Measurements from ENCODE around the gene ARPC4. TPM values are rescaled to one million over a fixed set of nuclear protein-coding genes. Genes with fewer than 3 reads are reported as not detected.

Gene ARPC4
- total and polyA plus RNA-seq, 2 donors (not counting 1 experiment from before 2014, with no cell fraction given): 174 to 307 TPM

GRCh38 chr3:9787714-9788113 is 5.2 kb upstream of the ARPC4 start:
- H4K20me1 ChIP-seq (ENCODE audit: control insufficient read depth, extremely low read depth, insufficient read depth, low read length): no peaks in the 10 kb centered on the region

GRCh38 chr3:9791127-9791526 is 1.8 kb upstream of the ARPC4 start:
- no peak for TF ChIP-seq EZH2 (IDR thresholded peaks at IDR 0.05; ENCODE audit: low read length, missing control alignments)
- no peak for TF ChIP-seq CTCF (conservative IDR thresholded peaks at IDR 0.05 in 1 of 2, IDR thresholded peaks at IDR 0.05 in 1 of 2; ENCODE audit: low read depth in 1 of 2, low read length in 2 of 2)
- no peaks in the 10 kb centered on the region for H3K27me3 ChIP-seq (ENCODE audit: control insufficient read depth, insufficient read depth, low read length)
- H3K9me3 ChIP-seq (ENCODE audit: control insufficient read depth, insufficient read depth, low read depth, low read length): no peaks in the 10 kb centered on the region
- no peaks in the 10 kb centered on the region for H4K20me1 ChIP-seq (ENCODE audit: control insufficient read depth, extremely low read depth, insufficient read depth, low read length)
- peaks cover 22% of the 10 kb centered on the region for H3K36me3 ChIP-seq (ENCODE audit: control insufficient read depth, insufficient read depth, low read length)
- DNase-seq (ENCODE audit: low read depth in 2 of 2): no peak
- no peak overlapping the region for H3K27ac ChIP-seq (ENCODE audit: insufficient read depth, low read length)
- H3K4me1 ChIP-seq (ENCODE audit: control insufficient read depth, extremely low read depth, insufficient read depth, low read length): peaks cover 3% of the 10 kb centered on the region
- H2AFZ ChIP-seq (ENCODE audit: low read length): no peak overlapping the region
- peak overlapping the region in 1 of 4 experiments; percentile 97 for H3K4me3 ChIP-seq (replicated peaks in 1 of 4; ENCODE audit: control extremely low read depth in 1 of 4, insufficient read depth in 1 of 4, low read depth in 3 of 4, low read length in 4 of 4)
- H3K9ac ChIP-seq (ENCODE audit: insufficient read depth, low read length): no peak overlapping the region
- peaks cover 37% of the 10 kb centered on the region for H3K79me2 ChIP-seq (ENCODE audit: control insufficient read depth, insufficient read depth, low read length)
- H3K4me2 ChIP-seq (ENCODE audit: extremely low read depth, insufficient read depth, low read length): peak overlapping the region; percentile 86

More at GRCh38 chr3:9787714-9788113, 5.2 kb upstream of the ARPC4 start:
- H3K27me3 ChIP-seq (ENCODE audit: control insufficient read depth, insufficient read depth, low read length): no peaks in the 10 kb centered on the region
- peaks cover 6% of the 10 kb centered on the region for H3K79me2 ChIP-seq (ENCODE audit: control insufficient read depth, insufficient read depth, low read length)
- H3K4me3 ChIP-seq (replicated peaks in 1 of 4; ENCODE audit: control extremely low read depth in 1 of 4, insufficient read depth in 1 of 4, low read depth in 3 of 4, low read length in 4 of 4): no peak overlapping the region
- no peaks in the 10 kb centered on the region for H3K9me3 ChIP-seq (ENCODE audit: control insufficient read depth, insufficient read depth, low read depth, low read length)
- H3K4me2 ChIP-seq (ENCODE audit: extremely low read depth, insufficient read depth, low read length): no peak overlapping the region
- DNase-seq (ENCODE audit: low read depth in 2 of 2): peak in 1 of 2 donors; percentile 55
- no peak overlapping the region for H3K9ac ChIP-seq (ENCODE audit: insufficient read depth, low read length)
- H3K4me1 ChIP-seq (ENCODE audit: control insufficient read depth, extremely low read depth, insufficient read depth, low read length): no peaks in the 10 kb centered on the region
- no peak overlapping the region for H2AFZ ChIP-seq (ENCODE audit: low read length)
- TF ChIP-seq CTCF (conservative IDR thresholded peaks at IDR 0.05 in 1 of 2, IDR thresholded peaks at IDR 0.05 in 1 of 2; ENCODE audit: low read depth in 1 of 2, low read length in 2 of 2) (no peak), EZH2 (IDR thresholded peaks at IDR 0.05; ENCODE audit: low read length, missing control alignments) (no peak)
- no peak overlapping the region for H3K27ac ChIP-seq (ENCODE audit: insufficient read depth, low read length)
- peaks cover 25% of the 10 kb centered on the region for H3K36me3 ChIP-seq (ENCODE audit: control insufficient read depth, insufficient read depth, low read length)

DNA sequence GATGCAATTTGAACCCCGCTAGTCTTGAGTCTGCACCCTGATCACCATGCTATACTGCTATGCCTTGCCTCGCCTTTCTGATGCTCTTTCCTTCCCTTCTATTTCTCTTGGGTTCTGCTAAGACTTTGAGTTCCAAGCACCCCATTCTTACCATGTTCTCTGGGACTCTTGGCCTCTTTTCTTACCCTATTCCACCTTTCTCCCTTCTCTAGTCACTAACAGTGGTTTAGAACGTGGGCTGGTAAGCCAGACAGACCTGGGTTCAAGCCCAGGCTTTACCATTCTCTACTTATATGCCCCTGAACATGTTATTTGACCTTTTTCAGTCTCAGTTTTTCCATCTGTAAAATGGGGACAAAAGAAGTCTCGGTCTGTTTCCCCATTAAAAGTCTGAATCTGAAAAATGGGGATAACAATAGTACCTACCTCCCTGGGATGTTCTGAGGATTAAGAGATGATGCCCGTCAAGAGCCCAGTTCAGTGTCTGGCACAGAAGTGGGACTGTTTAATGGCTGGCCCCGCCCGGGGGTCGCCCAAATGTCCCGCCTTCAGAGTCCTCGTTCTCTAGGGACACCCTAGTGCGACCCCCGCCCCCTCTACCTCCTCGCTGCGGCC is 985 bp upstream of the ARPC4 start:
- H3K4me1 ChIP-seq (ENCODE audit: control insufficient read depth, extremely low read depth, insufficient read depth, low read length): peaks cover 3% of the 10 kb centered on the region
- H3K4me2 ChIP-seq (ENCODE audit: extremely low read depth, insufficient read depth, low read length): peak overlapping the region; percentile 86
- peak overlapping the region; percentile 99 for H3K27ac ChIP-seq (ENCODE audit: insufficient read depth, low read length)
- H3K79me2 ChIP-seq (ENCODE audit: control insufficient read depth, insufficient read depth, low read length): peaks cover 42% of the 10 kb centered on the region
- TF ChIP-seq EZH2 (IDR thresholded peaks at IDR 0.05; ENCODE audit: low read length, missing control alignments): no peak
- peaks cover 19% of the 10 kb centered on the region for H3K36me3 ChIP-seq (ENCODE audit: control insufficient read depth, insufficient read depth, low read length)
- H3K27me3 ChIP-seq (ENCODE audit: control insufficient read depth, insufficient read depth, low read length): no peaks in the 10 kb centered on the region
- H4K20me1 ChIP-seq (ENCODE audit: control insufficient read depth, extremely low read depth, insufficient read depth, low read length): no peaks in the 10 kb centered on the region
- H3K9ac ChIP-seq (ENCODE audit: insufficient read depth, low read length): peak overlapping the region; percentile 96
- no peak overlapping the region for H2AFZ ChIP-seq (ENCODE audit: low read length)
- peak overlapping the region; percentile 93 to 100 (median 98) for H3K4me3 ChIP-seq (replicated peaks in 1 of 4; ENCODE audit: control extremely low read depth in 1 of 4, insufficient read depth in 1 of 4, low read depth in 3 of 4, low read length in 4 of 4)
- H3K9me3 ChIP-seq (ENCODE audit: control insufficient read depth, insufficient read depth, low read depth, low read length): no peaks in the 10 kb centered on the region
- DNase-seq (ENCODE audit: low read depth in 2 of 2): no peak

All from fibroblast of lung (primary cell).